Thyroid gland (tissue), 4 donors: Measurements from ENCODE around the gene PLA2G4D.

Source experiments
- CTCF ChIP-seq, 6 experiments: fragments of 200-600 bp in 3 of 6; fragments of 450-650 bp in 3 of 6; sonication (generic) in 3 of 6; IDR thresholded peaks; one replicate each; pipeline ENCODE4 v1.5.1; 2016 to 2019; ENCODE audit warnings: antibody characterized with exemption in 6 of 6, mild to moderate bottlenecking in 2 of 6, inconsistent platforms in 1 of 6, moderate library complexity in 1 of 6
- POLR2A ChIP-seq, 2 donors: fragments of 450-650 bp; IDR thresholded peaks; one replicate each; pipeline ENCODE4 v1.6.1; 2017; ENCODE audit warnings: antibody characterized with exemption in 2 of 2, mild to moderate bottlenecking in 2 of 2, moderate library complexity in 1 of 2

- TF ChIP-seq CTCF (IDR thresholded peaks at IDR 0.05) (no peak), POLR2A (IDR thresholded peaks at IDR 0.05) (no peak)
These were observed 44.6 kb upstream of the PLA2G4D start for GRCh38 chr15:42138968-42139386.
